Measurements from ENCODE around the gene PLA2G4E.

DNA sequence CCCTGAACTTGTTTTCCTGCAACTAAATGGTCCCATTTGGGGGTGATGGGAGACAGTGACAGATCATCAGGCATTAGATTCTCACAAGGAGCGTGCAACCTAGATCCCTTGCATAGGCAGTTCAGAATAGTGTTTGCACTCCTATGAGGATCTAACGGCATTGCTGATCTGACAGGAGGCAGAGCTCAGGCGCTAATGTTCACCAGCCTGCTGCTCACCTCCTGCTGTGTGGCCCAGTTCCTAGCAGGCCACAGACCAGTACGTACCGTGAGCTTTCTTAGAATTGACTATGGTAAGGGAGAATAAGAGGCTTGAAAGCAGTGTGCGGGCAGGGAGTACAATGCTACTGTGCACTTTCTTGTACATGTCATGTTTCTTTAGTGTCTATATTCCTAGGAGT lies 17.6 kb upstream of the PLA2G4E start:
- TF ChIP-seq, protein P1, sequence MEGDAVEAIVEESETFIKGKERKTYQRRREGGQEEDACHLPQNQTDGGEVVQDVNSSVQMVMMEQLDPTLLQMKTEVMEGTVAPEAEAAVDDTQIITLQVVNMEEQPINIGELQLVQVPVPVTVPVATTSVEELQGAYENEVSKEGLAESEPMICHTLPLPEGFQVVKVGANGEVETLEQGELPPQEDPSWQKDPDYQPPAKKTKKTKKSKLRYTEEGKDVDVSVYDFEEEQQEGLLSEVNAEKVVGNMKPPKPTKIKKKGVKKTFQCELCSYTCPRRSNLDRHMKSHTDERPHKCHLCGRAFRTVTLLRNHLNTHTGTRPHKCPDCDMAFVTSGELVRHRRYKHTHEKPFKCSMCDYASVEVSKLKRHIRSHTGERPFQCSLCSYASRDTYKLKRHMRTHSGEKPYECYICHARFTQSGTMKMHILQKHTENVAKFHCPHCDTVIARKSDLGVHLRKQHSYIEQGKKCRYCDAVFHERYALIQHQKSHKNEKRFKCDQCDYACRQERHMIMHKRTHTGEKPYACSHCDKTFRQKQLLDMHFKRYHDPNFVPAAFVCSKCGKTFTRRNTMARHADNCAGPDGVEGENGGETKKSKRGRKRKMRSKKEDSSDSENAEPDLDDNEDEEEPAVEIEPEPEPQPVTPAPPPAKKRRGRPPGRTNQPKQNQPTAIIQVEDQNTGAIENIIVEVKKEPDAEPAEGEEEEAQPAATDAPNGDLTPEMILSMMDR (IDR thresholded peaks at IDR 0.05): no peak
- no peak for TF ChIP-seq POLR2AphosphoS5 (IDR thresholded peaks at IDR 0.05)

Data from breast epithelium (tissue), 3 donors.